CD4-positive, alpha-beta T cell treated with Interleukin-4 for 4 hours (primary cell): ENCODE measurements around the gene DNAH9.

Source experiments
- DNase-seq: peaks from one replicate; pipeline ENCODE4 v3.0.0-alpha.2; 2020

Gene DNAH9

GRCh38 chr17:11853321-11854151 lies 255.3 kb downstream of the DNAH9 start:
- no peak for DNase-seq

GRCh38 chr17:11855306-11855705 lies 257.0 kb downstream of the DNAH9 start:
- DNase-seq = no peak

GRCh38 chr17:11857006-11857405 lies 258.7 kb downstream of the DNAH9 start:
- DNase-seq = no peak

GRCh38 chr17:11869680-11870394 lies 271.6 kb downstream of the DNAH9 start:
- no peak for DNase-seq

- no peak for DNase-seq
Observed at GRCh38 chr17:11871773-11872172, 273.5 kb downstream of the DNAH9 start.

- DNase-seq = no peak
Observed at GRCh38 chr17:11874756-11875155, 276.5 kb downstream of the DNAH9 start.

- DNase-seq = no peak
Observed at GRCh38 chr17:11880714-11881113, 282.4 kb downstream of the DNAH9 start.

- no peak for DNase-seq
Observed at GRCh38 chr17:11882716-11883115, 284.4 kb downstream of the DNAH9 start.

- DNase-seq = no peak
Observed at GRCh38 chr17:11885051-11885450, 286.8 kb downstream of the DNAH9 start.

GRCh38 chr17:11889266-11889665 lies 291.0 kb downstream of the DNAH9 start:
- DNase-seq = no peak

- no peak for DNase-seq
Observed at GRCh38 chr17:11893862-11894261, 295.6 kb downstream of the DNAH9 start.

GRCh38 chr17:11896199-11896598 lies 297.9 kb downstream of the DNAH9 start:
- no peak for DNase-seq

- DNase-seq = no peak
Observed at GRCh38 chr17:11898526-11899235, 300.4 kb downstream of the DNAH9 start.

GRCh38 chr17:11899537-11899942 lies 301.3 kb downstream of the DNAH9 start:
- DNase-seq = no peak

- no peak for DNase-seq
Observed at GRCh38 chr17:11900041-11900476, 301.8 kb downstream of the DNAH9 start.

- DNase-seq = no peak
Observed at GRCh38 chr17:11900655-11901054, 302.4 kb downstream of the DNAH9 start.

GRCh38 chr17:11901931-11902330 lies 303.7 kb downstream of the DNAH9 start:
- DNase-seq = no peak

GRCh38 chr17:11908711-11909146 lies 310.5 kb downstream of the DNAH9 start:
- no peak for DNase-seq

- no peak for DNase-seq
Observed at GRCh38 chr17:11909348-11909747, 311.1 kb downstream of the DNAH9 start.

GRCh38 chr17:11916091-11916490 lies 317.8 kb downstream of the DNAH9 start:
- no peak for DNase-seq

GRCh38 chr17:11917415-11917814 lies 319.1 kb downstream of the DNAH9 start:
- no peak for DNase-seq

- no peak for DNase-seq
Observed at GRCh38 chr17:11921296-11921695, 323.0 kb downstream of the DNAH9 start.

GRCh38 chr17:11922638-11923037 lies 324.4 kb downstream of the DNAH9 start:
- DNase-seq = no peak

- no peak for DNase-seq
Observed at GRCh38 chr17:11924076-11924475, 325.8 kb downstream of the DNAH9 start.
